Measurements from ENCODE around the gene ACVR1. TPM values are rescaled to one million over a fixed set of nuclear protein-coding genes. Genes with fewer than 3 reads are reported as not detected.

The ACVR1 gene
- total RNA-seq, 1 experiment from 2014 or later: 11.1 TPM

- Histone ChIP-seq H3K4me3 (ENCODE audit: low read depth, low read length) (no peak overlapping the region), H3K9me3 (no peaks in the 10 kb centered on the region), H3K27me3 (replicated peaks; ENCODE audit: control insufficient read depth, insufficient read depth, low read length) (no peaks in the 10 kb centered on the region), H3K4me1 (no peaks in the 10 kb centered on the region), H3K36me3 (ENCODE audit: control insufficient read depth, insufficient read depth, low read length) (no peaks in the 10 kb centered on the region)
- H3K27me3 Mint-ChIP-seq (ENCODE audit: insufficient read depth, unreplicated experiment): peaks cover 3% of the 10 kb centered on the region
- CTCF ChIA-PET: interaction anchor here (0.5 kb wide), 1 partner anchor 121 kb away, joined by 3 read pairs; no protein-coding TSS in a partner anchor
- no peak overlapping the region for H3K27ac Mint-ChIP-seq (ENCODE audit: unreplicated experiment)
- H3K4me3 Mint-ChIP-seq (ENCODE audit: unreplicated experiment): no peak overlapping the region
- intact Hi-C loops (cut with micrococcal nuclease; ENCODE audit: unreplicated experiment): no loop called here
- no peak for DNase-seq
- no peaks in the 10 kb centered on the region for H3K4me1 Mint-ChIP-seq (ENCODE audit: low read depth, unreplicated experiment)
- BruUV-seq (replicated peaks): no TSS peak
- TF ChIP-seq, protein P1, sequence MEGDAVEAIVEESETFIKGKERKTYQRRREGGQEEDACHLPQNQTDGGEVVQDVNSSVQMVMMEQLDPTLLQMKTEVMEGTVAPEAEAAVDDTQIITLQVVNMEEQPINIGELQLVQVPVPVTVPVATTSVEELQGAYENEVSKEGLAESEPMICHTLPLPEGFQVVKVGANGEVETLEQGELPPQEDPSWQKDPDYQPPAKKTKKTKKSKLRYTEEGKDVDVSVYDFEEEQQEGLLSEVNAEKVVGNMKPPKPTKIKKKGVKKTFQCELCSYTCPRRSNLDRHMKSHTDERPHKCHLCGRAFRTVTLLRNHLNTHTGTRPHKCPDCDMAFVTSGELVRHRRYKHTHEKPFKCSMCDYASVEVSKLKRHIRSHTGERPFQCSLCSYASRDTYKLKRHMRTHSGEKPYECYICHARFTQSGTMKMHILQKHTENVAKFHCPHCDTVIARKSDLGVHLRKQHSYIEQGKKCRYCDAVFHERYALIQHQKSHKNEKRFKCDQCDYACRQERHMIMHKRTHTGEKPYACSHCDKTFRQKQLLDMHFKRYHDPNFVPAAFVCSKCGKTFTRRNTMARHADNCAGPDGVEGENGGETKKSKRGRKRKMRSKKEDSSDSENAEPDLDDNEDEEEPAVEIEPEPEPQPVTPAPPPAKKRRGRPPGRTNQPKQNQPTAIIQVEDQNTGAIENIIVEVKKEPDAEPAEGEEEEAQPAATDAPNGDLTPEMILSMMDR (IDR thresholded peaks at IDR 0.05; ENCODE audit: insufficient read depth in 1 of 2, low read depth in 1 of 2, low read length in 1 of 2, severe bottlenecking in 1 of 2, unreplicated experiment in 1 of 2): no peak
- POLR2A ChIA-PET: no interaction called here
- H3K36me3 Mint-ChIP-seq (ENCODE audit: insufficient read depth, unreplicated experiment): no peaks in the 10 kb centered on the region
- no peaks in the 10 kb centered on the region for H3K9me3 Mint-ChIP-seq (ENCODE audit: unreplicated experiment)
Observed at GRCh38 chr2:157696036-157696435, 180.1 kb downstream of the ACVR1 start.

DNA sequence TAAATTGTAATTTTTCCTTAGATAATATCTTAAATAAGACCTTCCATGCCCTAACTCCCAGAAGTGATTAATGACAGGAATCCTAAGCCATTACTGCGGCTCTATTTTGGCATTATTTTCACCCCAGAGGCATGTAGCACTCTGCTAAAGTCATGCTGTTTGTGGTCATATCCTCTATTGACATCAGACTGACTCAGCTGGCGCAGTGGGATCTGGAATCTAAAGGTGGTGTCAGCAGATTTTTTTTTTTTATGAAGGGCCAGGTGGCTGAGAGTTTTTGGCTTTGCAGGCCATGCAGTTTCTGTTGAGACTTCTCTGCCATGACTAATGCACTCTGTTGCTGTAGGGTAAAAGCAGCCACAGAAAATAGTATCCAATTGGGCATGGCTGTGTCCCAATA is 183.4 kb downstream of the ACVR1 start:
- BruUV-seq (replicated peaks): no TSS peak
- Mint-ChIP-seq H3K27me3 (ENCODE audit: insufficient read depth, unreplicated experiment) (peaks cover 5% of the 10 kb centered on the region), H3K4me1 (ENCODE audit: low read depth, unreplicated experiment) (no peaks in the 10 kb centered on the region), H3K9me3 (ENCODE audit: unreplicated experiment) (no peaks in the 10 kb centered on the region), H3K4me3 (ENCODE audit: unreplicated experiment) (no peak overlapping the region), H3K27ac (ENCODE audit: unreplicated experiment) (no peak overlapping the region), H3K36me3 (ENCODE audit: insufficient read depth, unreplicated experiment) (no peaks in the 10 kb centered on the region)
- ChIA-PET POLR2A (no interaction called here), CTCF (no interaction called here)
- Histone ChIP-seq H3K36me3 (ENCODE audit: control insufficient read depth, insufficient read depth, low read length) (no peaks in the 10 kb centered on the region), H3K9me3 (no peaks in the 10 kb centered on the region; the same call in 1 of the 2 replicates), H3K4me1 (no peaks in the 10 kb centered on the region), H3K4me3 (ENCODE audit: low read depth, low read length) (no peak overlapping the region), H3K27me3 (replicated peaks; ENCODE audit: control insufficient read depth, insufficient read depth, low read length) (no peaks in the 10 kb centered on the region)
- intact Hi-C loops (cut with micrococcal nuclease; ENCODE audit: unreplicated experiment): no loop called here
- DNase-seq: no peak
- TF ChIP-seq, protein P1 (IDR thresholded peaks at IDR 0.05; ENCODE audit: insufficient read depth in 1 of 2, low read depth in 1 of 2, low read length in 1 of 2, severe bottlenecking in 1 of 2, unreplicated experiment in 1 of 2): no peak

DNA sequence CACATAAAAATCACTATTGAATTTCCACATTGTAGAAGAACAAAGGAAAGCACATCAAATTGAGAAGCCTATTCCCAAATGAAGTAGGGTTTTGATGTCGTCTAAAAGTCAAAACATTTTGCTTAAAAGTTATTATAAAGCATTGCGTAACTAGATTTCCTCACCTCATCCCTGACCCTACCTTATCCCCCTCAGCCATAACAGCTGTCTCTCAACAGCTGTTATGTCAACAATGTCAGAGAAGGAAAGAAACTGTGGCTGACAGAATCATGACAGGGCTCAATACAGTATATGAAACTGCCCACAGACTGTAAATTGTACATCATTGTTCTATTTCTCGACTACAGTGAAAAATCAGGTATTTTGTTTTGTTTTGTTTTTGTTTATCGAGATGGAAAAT is 184.4 kb downstream of the ACVR1 start:
- Histone ChIP-seq H3K27me3 (replicated peaks; ENCODE audit: control insufficient read depth, insufficient read depth, low read length) (no peaks in the 10 kb centered on the region), H3K4me3 (ENCODE audit: low read depth, low read length) (no peak overlapping the region), H3K4me1 (no peaks in the 10 kb centered on the region), H3K9me3 (no peaks in the 10 kb centered on the region; the same call in 1 of the 2 replicates), H3K36me3 (ENCODE audit: control insufficient read depth, insufficient read depth, low read length) (no peaks in the 10 kb centered on the region)
- no TSS peak for BruUV-seq (replicated peaks)
- TF ChIP-seq, protein P1 (IDR thresholded peaks at IDR 0.05; ENCODE audit: insufficient read depth in 1 of 2, low read depth in 1 of 2, low read length in 1 of 2, severe bottlenecking in 1 of 2, unreplicated experiment in 1 of 2): no peak
- no peaks in the 10 kb centered on the region for H3K9me3 Mint-ChIP-seq (ENCODE audit: unreplicated experiment)
- intact Hi-C loops (cut with micrococcal nuclease; ENCODE audit: unreplicated experiment): no loop called here
- H3K4me1 Mint-ChIP-seq (ENCODE audit: low read depth, unreplicated experiment): no peaks in the 10 kb centered on the region
- POLR2A ChIA-PET: no interaction called here
- no peaks in the 10 kb centered on the region for H3K36me3 Mint-ChIP-seq (ENCODE audit: insufficient read depth, unreplicated experiment)
- DNase-seq: no peak
- H3K4me3 Mint-ChIP-seq (ENCODE audit: unreplicated experiment): no peak overlapping the region
- H3K27ac Mint-ChIP-seq (ENCODE audit: unreplicated experiment): no peak overlapping the region
- CTCF ChIA-PET: no interaction called here
- H3K27me3 Mint-ChIP-seq (ENCODE audit: insufficient read depth, unreplicated experiment): peaks cover 9% of the 10 kb centered on the region
